ENCODE results near the gene NDUFB7. TPM values are rescaled to one million over a fixed set of nuclear protein-coding genes. Genes with fewer than 3 reads are reported as not detected.
A peak's percentile ranks its signal among the peaks of the same experiment; 100 is the strongest.

The NDUFB7 gene
- total RNA-seq, 4 donors from 2014 or later: 208 to 584 (median 422) TPM

- Histone ChIP-seq H3K4me1 (peaks cover 9 to 13% of the 10 kb centered on the region in 2 donors), H3K4me3 (replicated peaks in 1 of 3) (no peak overlapping the region), H3K9me3 (no peaks in the 10 kb centered on the region), H3K36me3 (peaks cover 8 to 13% of the 10 kb centered on the region in 2 donors), H3K27me3 (no peaks in the 10 kb centered on the region), H3K27ac (no peak overlapping the region)
- DNase-seq: no peak
- 79 to 83% methylated on average over 21 to 26 of the region's 33 CpGs for WGBS, 2 donors
- intact Hi-C loops (cut with DNase I): no loop called here
- TF ChIP-seq POLR2A (IDR thresholded peaks at IDR 0.05): no peak
- TF ChIP-seq, protein P1, sequence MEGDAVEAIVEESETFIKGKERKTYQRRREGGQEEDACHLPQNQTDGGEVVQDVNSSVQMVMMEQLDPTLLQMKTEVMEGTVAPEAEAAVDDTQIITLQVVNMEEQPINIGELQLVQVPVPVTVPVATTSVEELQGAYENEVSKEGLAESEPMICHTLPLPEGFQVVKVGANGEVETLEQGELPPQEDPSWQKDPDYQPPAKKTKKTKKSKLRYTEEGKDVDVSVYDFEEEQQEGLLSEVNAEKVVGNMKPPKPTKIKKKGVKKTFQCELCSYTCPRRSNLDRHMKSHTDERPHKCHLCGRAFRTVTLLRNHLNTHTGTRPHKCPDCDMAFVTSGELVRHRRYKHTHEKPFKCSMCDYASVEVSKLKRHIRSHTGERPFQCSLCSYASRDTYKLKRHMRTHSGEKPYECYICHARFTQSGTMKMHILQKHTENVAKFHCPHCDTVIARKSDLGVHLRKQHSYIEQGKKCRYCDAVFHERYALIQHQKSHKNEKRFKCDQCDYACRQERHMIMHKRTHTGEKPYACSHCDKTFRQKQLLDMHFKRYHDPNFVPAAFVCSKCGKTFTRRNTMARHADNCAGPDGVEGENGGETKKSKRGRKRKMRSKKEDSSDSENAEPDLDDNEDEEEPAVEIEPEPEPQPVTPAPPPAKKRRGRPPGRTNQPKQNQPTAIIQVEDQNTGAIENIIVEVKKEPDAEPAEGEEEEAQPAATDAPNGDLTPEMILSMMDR (IDR thresholded peaks at IDR 0.05): no peak
These were observed 7.7 kb downstream of the NDUFB7 start for GRCh38 chr19:14563989-14564651.

DNA sequence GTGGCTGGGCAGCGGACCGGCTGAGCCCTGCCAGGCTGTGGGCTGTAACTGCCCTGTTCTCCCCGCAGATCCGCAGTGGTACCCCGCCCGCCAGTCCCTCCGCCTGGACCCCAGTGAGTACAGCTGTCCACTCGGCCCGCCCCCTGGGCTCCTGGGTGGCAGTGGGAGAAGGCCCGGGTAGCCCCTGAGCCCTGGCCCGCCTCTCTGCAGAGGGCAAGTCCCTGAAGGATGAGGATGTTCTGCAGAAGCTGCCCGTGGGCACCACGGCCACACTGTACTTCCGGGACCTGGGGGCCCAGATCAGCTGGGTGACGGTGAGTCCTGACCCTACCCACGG is 8.3 kb downstream of the NDUFB7 start:
- H3K27me3 ChIP-seq: no peaks in the 10 kb centered on the region
- peaks cover 14 to 17% of the 10 kb centered on the region in 2 donors for H3K4me1 ChIP-seq
- intact Hi-C loops (cut with DNase I): no loop called here
- no peak for DNase-seq
- H3K36me3 ChIP-seq: peaks cover 8 to 13% of the 10 kb centered on the region in 2 donors
- no peak overlapping the region for H3K27ac ChIP-seq
- no peak overlapping the region for H3K4me3 ChIP-seq (replicated peaks in 1 of 3)
- H3K9me3 ChIP-seq: no peaks in the 10 kb centered on the region
- WGBS, 2 donors: 94 to 98% methylated on average over 5 to 6 of the region's 16 CpGs
- TF ChIP-seq POLR2A (IDR thresholded peaks at IDR 0.05): no peak
- TF ChIP-seq, protein P1 (IDR thresholded peaks at IDR 0.05): no peak

DNA sequence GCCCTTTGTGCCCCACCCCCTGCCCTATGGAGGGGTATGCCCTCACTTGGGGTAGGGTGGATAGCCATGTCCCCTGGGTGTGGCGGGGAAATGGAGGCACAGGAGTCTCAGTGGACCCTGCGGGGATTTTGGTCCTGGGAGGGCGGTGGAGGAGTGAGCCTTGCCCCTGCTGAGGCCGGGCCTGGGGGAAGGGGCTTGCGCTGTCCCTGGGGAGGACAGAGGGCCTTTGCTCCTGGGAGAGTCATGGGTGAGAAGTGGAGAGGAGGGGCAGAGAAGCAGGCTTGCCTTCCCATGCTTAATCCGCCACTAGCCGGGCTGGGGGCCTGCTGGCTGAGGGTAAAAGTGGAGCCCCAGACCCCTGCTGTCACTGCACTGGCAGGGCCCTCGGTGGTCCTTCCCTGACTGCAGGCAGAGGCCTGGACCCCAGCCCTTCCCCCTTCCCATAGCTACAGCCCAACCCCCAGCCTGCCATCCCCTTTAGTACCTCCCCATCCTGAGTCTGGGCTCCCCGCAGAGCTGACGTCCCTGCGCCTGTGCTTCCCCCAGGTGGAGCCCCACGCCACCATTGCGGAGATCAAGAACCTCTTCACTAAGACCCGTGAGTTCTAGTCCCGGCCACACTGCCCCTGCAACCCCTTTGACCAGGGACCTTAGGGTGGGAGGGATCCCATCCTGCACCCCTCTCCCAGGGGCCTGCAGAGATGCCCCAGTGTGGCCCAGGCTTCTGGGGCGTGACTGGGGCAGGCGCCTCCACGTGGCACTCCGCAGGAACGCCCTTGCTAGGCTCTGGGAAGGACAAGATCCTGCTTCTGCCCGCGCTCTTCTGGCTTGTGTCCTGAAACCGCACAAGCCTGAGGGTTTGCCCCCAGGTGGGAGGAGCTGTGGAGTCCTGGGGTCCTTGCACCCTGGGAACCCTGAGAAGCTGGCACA is 8.9 kb downstream of the NDUFB7 start:
- intact Hi-C loops (cut with DNase I): no loop called here
- Histone ChIP-seq H3K9me3 (no peaks in the 10 kb centered on the region), H3K4me3 (replicated peaks in 1 of 3) (no peak overlapping the region), H3K27ac (peak overlapping the region in 1 of 3 donors; percentile 77), H3K27me3 (no peaks in the 10 kb centered on the region), H3K4me1 (peaks cover 21 to 22% of the 10 kb centered on the region in 2 donors), H3K36me3 (peaks cover 8 to 13% of the 10 kb centered on the region in 2 donors)
- WGBS, 2 donors: 91 to 94% methylated on average over 15 to 20 of the region's 23 CpGs
- TF ChIP-seq, protein P1 (IDR thresholded peaks at IDR 0.05): no peak
- TF ChIP-seq POLR2A (IDR thresholded peaks at IDR 0.05): no peak
- DNase-seq: no peak

- 48 to 91% methylated on average over 10 of the region's 22 CpGs for WGBS, 2 donors
These were observed 10.0 kb downstream of the NDUFB7 start for GRCh38 chr19:14561847-14562351.

More at GRCh38 chr19:14561847-14562351, 10.0 kb downstream of the NDUFB7 start:
- Histone ChIP-seq H3K36me3 (peaks cover 8 to 13% of the 10 kb centered on the region in 2 donors), H3K4me3 (replicated peaks in 1 of 3) (no peak overlapping the region), H3K9me3 (no peaks in the 10 kb centered on the region), H3K27ac (peak overlapping the region in 2 of 3 donors; percentile 36 to 77), H3K4me1 (peaks cover 22 to 26% of the 10 kb centered on the region in 2 donors), H3K27me3 (no peaks in the 10 kb centered on the region)
- peak in 1 of 2 donors; percentile 74 for DNase-seq
- TF ChIP-seq, protein P1 (IDR thresholded peaks at IDR 0.05): no peak
- no peak for TF ChIP-seq POLR2A (IDR thresholded peaks at IDR 0.05)
- intact Hi-C loops (cut with DNase I): no loop called here

Data from thyroid gland (tissue), 4 donors.